ENCODE measurements around the gene FFAR4.

The FFAR4 gene

DNA sequence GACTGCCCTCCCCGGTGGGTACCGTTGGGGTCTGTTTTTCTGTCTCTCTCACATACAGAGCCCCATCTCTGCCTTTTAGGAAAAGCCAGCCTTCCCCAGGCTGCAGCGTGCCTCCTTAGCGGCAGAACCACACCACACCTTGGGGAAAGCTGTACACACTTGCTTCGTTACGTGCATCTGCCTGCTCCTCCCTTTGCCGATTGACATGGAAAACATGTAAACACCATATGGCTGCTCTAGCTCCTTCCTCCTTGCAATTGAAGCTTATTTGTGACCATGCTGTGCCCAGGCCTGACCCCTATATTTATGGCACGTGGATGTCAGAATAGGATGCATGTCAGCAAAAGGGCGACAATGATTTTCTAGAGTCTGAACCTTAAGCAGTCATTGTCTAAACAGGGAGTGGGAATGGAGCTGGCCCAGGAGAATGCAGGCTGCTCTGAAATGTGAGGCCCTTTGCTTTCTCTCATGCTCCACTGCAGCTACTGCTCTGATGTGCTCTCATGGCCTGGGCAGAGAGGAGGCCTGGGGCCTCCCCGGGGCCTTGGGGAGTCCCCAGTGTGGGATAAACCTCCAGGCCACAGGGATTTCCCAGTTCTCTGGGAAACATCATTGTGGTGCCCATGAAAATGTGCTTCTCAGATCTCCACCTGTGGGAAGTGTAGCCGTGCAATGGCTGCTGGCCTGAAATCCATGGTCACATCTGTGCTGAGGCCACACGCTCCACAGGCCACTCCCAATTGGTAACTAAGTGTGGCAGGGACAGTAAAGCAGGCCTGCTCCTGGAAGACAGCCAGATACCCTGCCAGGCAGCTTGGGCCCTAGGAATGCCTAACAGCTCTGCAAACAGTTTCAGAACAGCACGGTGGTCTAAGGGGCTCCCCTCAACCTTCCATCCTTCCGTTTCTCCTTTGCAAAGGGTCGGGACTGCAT, 64.4 kb downstream of the FFAR4 start:
- Histone ChIP-seq H3K27me3 (ENCODE audit: control insufficient read depth, insufficient read depth, low read length) (no peaks in the 10 kb centered on the region), H3K4me1 (ENCODE audit: control insufficient read depth, insufficient read depth, low read length) (no peaks in the 10 kb centered on the region), H3K4me3 (ENCODE audit: low read depth, low read length) (no peak overlapping the region), H3K9me3 (ENCODE audit: control insufficient read depth, insufficient read depth, low read length) (no peaks in the 10 kb centered on the region), H3K36me3 (ENCODE audit: control insufficient read depth, insufficient read depth, low read length) (no peaks in the 10 kb centered on the region), H3K9ac (ENCODE audit: low read depth, low read length) (no peak overlapping the region)
